GM18498 (cell line): ENCODE data around the gene DNASE1L3.
A peak's percentile ranks its signal among the peaks of the same experiment; 100 is the strongest.

ENCODE experiments used
- ATAC-seq: cut with Tn5 transposase; IDR thresholded peaks from one replicate; pipeline ENCODE4 v1.9.1; 2021; ENCODE audit warnings: mild to moderate bottlenecking, moderate library complexity; ENCODE audit not compliant: unreplicated experiment

DNASE1L3 gene

DNA sequence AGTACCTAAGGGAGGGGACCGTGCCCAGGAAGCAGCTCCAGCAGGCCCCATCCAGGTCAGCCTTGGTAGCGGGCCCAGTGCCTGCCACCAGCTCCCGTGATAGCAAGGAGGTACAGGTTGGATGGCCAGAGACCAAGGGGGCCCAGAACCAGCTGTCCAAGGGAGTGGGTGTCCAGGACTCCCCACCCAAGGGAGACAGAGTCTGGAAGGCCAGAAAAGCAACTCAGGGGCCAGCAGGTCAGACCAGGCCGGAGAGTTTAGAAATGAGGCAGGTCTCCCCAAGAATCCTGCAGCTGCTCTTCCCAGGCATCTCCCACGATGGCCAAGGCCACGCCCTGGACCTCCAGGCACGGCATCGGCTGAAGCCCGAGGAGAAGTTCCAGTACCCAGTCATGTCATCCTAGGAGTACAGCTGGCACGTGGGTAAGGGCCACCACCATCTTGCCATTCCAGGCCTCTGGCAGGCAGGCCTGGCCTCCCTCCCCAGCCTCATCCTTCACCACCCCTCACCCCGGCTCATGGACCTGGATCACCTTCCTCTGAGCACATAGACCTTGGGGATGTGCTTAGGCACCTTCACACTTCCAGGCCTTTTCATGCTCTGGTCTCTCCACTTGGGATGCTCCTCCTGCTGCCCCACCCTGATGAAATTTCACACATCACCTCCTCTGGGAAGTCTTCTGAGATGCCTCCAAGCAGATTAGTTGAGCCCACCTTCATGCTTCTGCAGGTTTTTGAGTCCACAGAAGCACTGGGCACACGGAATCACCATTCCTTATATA lies 30.5 kb downstream of the DNASE1L3 start:
- ATAC-seq, result no peak

DNA sequence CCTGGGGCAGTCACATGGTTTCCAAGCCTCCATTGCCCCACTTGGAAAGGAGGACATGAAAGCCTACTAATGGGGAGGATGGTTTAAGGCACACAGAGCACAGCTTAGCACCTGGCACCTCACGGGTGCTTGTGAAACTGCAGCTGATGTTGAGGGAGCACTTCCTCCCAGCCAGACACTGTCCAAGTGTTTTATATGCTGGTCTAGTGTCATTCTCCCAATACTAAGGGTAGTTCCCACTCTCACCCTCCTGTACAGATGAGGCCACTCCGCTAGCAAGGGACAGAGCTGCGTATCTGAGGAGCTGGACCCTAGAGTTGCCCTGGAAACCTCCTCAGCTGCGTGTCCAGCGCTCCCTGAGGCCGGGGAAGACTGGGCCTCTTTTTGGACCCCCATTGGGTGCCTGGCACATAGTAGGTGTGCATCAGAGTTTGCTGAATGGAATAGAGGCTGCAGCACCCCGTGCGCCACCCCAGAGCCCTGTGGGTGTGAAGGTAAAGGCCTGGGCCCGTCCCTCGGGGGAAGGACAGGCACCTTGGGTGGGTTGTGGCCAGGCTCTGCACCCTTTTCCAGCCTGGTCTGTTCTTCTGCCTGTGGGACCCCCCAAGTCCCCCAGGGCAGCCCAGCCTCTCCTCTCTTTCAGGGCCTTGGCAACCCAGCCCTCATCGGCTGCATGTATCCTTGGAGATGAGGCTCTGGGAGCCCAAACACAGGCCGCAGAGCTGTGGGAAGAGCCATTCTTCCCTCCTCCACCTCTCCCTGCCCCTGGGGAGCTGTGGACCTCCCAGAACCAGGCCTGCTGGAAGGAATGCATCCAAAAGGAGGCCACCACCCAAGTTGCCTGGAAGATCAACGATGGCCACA lies 31.3 kb downstream of the DNASE1L3 start:
- no peak for ATAC-seq

DNA sequence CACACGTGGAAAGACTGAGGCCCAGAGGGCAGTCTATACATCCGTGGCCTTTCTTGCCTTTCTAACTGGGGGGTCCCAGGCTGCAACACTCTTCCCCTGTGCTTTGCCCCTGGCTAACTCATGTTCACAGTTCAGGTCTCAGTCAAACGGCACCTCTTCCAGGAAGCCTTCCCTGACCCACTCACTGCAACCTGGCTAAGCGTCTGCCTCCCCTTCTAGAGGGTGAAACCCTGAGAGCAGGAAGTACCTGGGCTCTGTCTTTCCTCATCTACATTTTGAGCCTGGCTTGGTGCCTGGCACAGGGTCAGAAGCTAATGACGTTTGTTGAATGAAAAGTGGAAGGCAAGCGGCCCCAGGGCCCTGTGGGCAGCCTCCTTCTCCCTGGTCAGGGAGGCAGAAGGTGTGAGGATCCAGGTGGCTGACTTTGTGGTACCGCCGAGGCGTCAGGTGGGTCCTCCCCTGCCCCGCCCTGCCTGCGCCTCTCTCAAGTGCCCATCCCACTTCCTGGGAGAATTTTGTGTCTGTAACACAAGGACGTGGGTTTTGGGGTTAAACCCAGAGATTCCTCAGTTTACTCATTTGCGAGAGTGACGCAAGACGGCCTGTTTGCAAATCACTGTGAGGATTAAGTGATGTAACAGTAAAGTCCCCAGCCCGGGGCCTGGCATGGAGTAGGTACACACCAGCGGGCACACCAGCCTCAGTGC lies 32.1 kb downstream of the DNASE1L3 start:
- no peak for ATAC-seq

DNA sequence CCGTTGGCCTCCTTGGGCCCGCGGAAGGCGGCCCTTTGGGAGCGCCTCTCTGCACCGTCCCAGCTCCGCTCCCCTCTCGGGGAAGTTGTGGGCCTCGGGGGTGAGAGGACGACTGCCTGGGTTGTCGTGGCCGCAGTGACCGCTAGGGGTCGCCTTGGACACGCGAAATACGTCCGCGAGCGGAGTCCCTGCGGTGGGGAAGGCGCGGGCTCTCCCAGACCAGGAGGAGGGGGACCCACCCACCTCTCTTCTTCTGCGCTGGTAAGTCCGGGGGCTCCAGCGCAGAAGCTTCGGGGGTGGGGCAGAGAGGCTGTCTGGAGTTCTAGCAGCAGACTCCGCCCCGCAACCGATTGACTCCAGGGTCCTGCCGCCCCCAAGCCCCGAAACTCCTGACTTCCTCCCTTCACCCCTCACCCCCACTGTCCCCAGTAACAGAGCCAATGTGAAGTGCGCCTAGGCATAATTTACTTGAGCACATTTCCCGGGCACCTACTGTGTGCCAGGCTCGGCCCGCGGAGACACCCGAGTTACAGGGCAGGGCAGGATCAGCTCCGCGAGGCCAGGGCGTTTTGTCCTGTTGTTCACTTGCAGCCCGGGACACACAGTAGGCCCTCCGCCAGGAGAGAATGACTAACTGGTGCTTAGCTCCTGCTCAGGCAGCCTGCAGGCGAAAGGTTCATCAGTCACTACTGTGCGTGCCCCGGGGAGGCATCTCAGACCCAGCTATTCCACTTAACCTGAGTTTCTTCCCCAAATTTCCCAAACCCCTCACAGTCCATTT lies 32.8 kb downstream of the DNASE1L3 start:
- peak; percentile 74 for ATAC-seq

DNA sequence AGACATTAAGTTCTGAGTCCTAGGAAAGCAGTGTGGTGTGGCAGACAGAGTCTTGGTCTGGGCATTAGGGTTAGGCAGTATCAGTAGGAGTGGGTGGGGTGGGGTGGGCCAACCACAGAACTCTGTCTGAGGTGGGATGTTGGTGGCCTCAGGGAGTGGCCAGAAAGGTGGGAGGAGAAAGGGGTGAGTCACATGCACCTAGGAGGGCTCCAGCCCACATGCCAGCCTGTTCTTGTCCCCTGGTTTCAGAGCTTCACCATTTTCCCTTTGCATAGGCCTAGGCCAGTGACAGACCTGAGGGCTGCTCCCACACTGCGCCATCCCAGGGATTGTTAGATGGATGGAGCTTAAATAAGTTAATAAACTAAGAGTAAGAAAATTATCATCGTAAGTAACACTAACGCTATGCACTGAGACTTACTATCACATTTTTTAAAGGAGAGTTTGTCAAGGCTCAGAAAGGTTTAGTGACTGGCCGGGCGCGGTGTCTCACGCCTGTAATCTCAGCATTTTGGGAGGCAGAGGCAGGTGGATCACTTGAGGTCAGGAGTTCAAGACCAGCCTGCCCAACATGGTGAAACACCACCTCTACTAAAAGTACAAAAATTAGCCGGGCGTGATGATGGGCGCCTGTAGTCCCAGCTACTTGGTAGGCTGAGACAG lies 33.8 kb downstream of the DNASE1L3 start:
- no peak for ATAC-seq

DNA sequence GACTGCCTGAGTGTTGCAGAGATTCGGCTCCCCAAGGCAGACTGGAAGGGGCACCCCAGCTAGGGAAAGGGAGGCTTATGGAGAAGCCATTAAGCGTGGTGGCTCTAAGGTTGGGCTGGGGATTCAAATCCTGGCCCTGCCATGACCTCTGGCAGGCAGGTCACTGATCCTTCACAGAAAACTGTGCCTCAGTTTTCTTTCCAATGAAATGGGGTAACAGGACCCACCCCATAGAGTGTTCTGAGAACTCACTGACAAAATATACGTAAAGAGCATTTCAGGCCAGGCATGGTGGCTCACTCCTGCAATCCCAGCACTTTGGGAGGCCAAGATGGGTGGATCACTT lies 34.6 kb downstream of the DNASE1L3 start:
- ATAC-seq, result no peak

DNA sequence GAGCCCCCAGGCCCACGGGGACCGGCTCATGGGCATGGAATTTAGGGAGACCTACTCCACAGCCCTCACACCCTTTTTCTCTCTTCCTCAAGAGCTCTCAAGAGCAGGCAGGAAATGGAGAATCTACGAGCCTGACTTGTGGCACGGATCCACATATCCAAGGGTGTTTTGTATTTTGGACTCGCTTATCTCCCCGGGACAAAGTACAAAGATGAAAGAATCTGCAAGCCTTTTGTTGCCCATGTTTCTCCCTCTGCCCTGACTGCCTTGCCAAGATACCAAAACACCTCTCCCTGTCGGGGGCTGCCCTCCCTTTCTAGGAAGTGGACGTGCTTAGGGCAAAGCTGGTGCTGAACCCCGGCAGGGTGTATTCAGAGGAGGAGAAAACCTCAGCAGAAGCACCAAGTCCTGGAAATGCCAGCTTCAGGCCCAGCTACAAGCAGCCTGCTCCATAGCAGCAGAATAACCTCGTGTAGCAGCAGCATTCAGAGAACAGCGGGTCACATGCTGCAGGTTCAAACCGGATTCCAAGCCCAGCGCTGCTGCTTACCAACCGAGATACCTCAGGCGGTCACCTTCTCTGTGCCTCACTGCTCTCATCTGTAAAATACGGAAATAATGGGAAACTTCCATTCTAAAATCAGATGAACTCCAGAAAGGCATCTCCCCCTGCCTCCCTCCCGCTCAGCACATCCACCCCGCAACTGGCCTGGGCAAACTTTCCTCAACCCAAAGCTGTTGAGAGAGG lies 35.2 kb downstream of the DNASE1L3 start:
- ATAC-seq, result no peak

DNA sequence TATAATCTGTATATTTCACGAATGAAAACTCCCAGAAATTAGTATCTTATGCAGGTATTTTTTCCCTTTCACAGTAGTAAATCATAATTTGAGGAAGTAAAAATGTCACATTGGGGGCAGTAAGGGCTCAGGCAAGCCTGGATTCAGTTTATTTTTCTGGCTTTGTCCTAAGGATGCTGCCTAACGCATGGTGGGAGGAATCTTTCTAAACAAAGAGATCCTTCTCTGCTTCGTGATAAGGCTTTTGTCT lies 35.7 kb downstream of the DNASE1L3 start:
- ATAC-seq, result no peak

DNA sequence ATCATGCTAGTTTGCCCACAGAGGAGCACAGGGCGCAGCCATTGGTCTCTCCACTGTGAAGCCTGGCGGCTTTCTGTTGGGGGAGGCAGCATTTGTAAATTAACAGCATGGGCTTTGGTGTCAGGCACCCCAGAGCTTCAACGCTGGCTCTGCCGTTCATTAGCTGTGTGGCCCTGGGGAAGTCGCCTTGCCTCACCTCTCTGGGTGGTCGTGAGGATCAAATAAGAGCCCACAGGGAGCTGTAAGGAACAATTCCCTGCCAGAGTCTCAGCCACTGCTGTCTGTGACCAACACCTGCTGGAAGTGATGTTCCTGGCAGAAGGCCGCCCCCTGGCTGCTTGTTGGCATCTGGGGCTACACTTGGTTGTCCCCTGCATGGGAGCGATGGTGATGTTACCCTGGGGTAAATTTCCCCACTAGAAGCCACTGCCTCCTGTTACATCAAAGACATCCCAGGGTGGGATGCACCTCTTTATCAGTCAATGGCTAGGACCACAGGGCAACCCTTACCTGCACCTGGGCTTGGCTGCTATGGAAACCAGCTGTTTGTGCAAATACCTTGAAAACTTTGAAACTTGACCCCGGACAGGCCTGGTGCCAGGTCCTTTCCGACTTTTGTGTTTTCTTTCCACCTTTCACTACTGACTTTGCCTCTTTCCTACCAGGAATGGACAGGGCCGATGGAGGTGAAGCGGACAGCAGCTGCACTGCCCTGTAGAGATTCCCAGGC lies 36.9 kb downstream of the DNASE1L3 start:
- ATAC-seq, result no peak

DNA sequence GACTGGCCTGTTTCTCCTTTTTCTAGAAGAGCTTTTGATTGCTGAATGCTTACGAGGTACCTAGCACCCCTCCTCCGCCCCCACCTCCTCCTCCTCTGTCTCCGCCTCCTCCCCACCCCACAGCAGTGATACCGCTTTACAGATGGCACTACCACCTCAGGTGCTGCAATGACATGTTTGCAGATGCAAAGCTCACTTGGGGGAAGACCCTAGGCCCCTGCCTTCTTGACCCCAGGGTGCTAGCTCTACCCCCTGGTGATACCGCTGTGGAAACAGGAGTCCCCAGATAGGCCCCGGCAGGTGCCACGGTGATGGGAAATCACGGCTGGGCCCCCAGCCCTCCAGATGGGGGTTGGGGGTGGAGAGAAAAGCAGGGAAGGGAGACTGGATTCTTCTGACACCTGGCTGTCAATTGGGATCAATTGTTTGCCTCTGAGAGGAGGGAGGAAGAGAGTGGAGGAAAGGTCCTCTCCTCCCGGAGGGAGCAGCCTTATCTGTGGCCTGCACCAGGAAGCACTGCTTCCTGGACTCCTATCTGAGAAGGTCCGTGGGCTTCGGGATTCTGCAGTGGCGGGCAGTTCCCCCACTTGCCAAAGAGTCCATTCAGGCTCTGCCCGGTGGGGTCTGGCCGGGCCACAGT lies 37.6 kb downstream of the DNASE1L3 start:
- ATAC-seq, result no peak

DNA sequence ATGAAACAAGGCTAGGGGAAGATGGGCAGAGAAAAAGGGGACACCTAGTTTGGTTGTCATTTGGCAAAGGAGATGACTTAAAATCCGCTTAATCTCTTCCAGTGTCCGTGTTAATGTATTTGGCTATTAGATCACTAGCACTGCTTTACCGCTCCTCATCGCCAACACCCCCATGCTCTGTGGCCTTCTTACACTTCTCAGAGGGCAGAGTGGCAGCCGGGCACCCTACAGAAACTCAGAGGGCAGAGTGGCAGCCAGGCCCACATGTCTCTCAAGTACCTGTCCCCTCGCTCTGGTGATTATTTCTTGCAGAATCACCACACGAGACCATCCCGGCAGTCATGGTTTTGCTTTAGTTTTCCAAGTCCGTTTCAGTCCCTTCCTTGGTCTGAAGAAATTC lies 39.6 kb downstream of the DNASE1L3 start:
- no peak for ATAC-seq

DNA sequence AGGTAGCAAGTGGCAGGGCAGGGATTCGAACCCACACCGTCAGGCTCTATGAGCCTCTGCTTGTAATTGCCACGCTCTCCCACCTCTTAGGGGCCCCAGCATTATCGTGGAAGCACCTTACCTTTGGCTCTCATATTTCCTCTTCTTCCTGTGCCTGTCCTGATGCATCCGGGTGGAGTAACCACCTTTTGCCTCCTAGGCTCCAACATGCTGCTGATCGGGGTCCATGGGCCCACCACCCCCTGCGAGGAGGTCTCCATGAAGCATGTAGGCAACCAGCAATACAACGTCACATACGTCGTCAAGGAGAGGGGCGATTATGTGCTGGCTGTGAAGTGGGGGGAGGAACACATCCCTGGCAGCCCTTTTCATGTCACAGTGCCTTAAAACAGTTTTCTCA lies 40.4 kb downstream of the DNASE1L3 start:
- ATAC-seq, result no peak

DNA sequence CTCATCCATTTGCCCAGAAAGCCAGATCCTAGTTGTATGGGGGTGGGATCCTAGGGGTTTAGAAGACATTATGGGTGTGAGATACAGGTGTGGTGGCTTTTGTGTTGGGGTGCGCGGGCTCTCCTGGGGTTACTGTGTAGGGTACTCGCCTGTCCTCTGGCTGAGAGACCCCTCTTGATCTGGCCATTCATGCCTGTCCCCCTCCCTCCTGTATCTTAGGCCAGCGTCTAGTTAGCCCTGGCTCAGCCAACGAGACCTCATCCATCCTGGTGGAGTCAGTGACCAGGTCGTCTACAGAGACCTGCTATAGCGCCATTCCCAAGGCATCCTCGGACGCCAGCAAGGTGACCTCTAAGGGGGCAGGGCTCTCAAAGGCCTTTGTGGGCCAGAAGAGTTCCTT lies 41.4 kb downstream of the DNASE1L3 start:
- ATAC-seq, result no peak

DNA sequence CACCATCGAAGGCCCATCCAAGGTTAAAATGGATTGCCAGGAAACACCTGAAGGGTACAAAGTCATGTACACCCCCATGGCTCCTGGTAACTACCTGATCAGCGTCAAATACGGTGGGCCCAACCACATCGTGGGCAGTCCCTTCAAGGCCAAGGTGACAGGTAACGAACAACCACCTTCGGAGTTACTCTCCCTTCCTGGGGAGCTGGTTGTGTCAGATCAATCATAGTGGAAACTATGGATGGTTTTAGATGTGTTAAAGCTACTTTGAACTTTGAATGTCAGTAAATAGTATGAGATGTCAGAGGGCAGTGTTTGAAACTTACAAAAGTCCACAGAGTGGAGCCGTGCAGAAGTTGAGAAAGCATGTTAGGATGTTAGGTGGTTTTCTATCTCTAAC lies 42.3 kb downstream of the DNASE1L3 start:
- no peak for ATAC-seq

DNA sequence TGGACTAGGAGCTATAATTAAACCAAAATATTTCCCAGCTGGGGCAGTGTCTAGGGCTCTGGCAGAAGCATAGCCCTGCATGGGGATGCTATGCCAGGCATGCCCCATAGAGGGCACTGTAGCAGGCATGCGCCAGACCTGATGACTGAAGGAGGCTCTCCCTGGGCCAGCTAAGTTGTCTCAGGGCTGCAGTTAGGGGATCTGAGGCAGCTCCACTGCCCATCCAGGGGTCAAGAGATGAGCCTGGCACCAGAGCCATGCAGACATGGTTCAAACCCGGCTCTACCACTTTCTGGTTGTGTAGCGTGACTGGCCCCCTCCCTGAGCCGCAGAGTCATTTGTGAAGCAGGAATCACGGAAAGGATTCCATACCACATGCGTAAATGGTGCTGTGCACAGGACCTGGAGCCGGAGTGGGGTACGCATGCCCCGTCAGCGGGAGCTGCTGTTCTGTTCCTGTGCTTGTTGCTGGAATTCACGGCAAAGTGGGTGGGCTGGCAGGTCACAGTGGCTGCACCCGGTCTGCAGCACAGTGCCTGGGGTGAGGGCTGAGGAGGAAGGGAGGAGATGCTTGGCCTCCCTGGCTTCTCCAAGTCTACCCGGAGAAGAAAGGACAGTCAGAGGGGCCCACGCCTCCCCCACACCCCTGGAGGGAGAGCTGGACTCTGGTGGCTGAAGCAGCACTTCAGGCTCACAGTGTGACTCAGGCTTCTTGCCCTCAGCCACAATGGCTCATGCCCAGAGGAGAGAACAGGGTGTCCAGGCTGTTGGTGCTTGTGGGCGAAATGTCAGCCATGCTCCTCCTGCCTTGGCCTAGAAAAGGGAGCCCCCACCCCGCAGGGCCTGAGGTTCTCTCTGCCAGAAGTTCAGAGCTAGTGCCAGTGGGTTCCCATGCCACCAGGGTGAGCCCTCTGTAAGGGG lies 43.1 kb downstream of the DNASE1L3 start:
- peak; percentile 76 for ATAC-seq

DNA sequence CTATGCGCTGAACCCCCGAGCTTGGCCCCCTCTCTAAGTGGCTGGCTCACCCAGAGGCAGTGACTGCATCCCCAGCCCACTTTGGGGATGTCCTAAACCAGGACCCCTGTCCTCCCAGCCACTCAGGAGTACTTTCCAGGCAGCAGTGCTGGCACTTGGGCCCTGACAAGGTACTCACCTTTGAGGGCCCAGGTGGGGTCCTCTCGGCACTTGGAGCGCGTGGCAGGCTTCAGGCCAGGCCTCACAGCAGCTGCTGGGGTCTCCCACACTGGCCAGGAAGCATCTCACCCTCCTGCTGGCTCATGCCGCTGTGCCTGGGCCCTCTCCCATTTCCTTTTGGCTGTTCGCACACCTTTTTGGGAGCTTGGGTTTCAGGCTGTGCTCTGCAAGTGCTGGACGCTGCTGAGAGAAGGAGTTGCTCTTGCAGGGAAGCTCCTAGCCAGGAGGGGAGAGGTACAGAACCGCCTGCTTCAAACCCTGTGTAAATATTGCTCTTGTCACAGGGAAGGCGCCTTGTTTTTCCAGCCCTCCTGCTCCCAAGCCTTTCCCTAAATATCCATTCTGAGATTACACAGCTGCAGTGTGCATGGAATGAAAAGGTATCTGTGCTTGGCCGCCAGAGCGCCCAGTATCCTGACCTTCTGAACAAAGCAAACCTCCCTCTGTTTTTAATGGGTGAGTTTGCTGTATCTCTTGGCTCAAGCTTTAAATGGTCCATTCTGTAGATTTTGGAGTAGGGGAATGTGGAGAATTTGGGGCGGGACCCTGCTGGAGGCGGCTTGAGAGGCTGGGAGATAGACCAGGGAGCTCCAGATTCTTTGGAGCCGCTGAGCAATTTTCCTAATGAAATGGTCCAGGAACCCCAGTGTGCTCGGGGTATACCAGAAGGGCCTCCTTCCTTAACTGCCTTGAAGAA lies 45.6 kb downstream of the DNASE1L3 start:
- ATAC-seq, result no peak
